Raji (cell line): ENCODE results near the gene SEMA6B.

ENCODE experiments used
- POLR2A ChIP-seq: IDR thresholded peaks from 2 replicates; pipeline ENCODE4 v1.6.1; 2011; ENCODE audit warnings: low read depth, low read length, control low read depth; ENCODE audit not compliant: insufficient read depth

The SEMA6B gene

DNA sequence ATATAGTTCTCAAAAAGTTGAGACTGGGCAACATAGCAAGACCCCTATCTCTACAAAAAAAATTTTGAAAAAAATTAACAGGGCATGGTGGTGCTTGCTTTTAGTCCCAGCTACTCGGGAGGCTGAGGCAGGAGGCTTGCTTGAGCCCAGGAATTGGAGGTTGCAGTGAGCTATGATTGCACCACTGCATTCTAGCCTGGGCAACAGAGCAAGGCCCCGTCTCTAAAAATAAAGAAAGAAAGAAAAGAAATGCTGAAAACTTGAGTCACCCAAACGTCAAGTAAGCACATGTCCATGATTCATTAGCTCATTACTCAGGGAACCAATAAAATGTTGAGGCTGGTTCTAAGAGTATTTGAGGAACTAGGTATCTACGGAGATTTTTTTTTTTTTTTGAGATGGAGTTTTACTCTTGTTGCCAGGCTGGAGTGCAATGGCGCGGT is 33.9 kb upstream of the SEMA6B start:
- TF ChIP-seq POLR2A, result no peak

DNA sequence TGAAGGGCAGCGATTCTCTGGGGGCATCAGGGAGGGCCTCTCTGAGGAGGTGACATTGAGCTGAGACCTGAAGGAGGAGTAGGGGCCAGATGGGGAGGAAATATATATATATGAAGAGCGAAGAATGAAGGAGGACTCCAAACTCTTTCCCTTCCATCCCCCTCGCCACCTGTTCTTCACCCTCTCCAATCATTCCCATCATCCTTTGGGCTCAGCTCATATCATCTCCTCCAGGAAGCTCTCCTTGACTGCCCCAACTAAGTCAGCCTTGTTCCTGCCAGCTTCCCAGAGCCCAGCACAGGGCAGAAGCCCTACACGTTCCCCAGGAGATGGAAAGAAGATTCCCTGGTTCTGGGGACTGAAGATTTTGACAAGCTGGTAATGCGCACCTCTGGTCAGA is 33.0 kb upstream of the SEMA6B start:
- TF ChIP-seq POLR2A, result no peak

DNA sequence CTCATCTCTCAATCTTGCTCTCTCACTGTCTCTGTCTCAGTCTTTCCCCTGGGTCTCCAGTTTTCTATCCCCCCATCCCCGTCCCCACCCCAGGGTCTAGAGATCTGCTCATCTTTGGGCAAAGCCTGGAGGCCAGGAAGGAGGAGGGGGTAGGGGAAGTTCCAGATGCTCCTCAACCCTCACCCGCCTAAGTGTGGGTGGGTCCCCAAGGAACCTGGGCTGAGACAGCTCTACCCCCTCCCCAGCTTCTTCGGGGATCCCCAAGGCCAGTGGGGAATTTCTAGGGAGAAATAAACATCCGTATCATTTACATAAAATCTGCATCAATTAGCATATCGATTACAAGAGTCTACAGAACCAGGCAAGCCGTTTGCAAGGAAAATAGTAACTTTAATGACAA is 31.8 kb upstream of the SEMA6B start:
- TF ChIP-seq POLR2A, result no peak

DNA sequence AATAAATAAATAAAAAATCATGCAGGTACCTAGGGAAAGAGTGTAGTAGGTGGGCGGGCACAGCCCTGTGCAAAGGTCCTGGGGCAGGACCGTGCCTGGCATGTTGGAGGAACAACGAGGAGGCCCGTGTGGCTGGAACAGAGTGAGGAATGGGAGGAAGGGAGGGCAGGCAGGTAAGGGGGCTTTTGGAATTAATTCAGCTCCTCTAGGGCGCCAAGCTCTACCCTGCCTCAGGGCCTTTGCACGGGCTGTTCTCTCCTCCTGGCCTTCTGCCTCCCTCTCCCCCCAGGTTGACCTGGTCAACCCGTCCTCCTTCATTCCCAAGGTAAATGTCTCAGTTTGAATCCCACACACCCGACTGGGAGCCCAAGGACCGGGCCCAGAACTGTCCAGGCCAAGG is 31.1 kb upstream of the SEMA6B start:
- no peak for TF ChIP-seq POLR2A

DNA sequence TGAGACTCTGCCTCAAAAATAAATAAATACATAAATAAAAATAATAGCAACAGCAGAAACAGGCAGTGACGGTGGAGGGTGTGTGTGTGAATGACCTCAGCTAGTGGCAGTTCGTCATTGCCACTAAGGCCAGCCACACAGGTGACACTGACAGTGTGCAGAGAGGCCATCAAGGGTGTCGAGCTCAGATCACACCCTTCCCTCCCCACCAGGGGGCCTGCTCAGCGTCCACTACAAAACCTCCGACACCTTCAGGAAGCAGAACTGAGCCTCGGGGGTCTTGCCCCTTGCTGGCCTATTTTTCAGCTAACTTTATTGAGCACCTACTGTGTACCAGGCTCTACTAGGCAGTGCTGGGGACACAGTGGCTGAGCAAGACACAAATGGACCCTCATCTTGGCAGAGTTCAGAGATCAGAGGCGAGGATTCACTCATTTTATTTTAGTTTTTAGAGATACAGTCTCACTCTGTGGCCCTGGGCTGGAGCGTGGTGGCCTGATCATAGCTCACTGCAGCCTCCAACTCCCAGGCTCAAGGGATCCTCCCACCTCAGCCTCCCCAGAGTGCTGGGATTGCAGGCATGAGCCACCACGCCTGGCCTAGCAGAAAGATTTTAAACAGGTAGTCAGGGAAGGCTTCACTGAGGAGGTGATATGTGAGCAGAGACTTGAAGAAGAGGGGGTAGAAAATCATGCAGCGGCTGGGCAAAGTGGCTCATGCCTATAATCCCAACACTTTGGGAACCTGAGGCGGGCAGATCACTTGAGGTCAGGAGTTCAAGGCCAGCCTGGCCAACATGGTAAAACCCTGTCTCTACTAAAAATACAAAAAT is 30.3 kb upstream of the SEMA6B start:
- no peak for TF ChIP-seq POLR2A

DNA sequence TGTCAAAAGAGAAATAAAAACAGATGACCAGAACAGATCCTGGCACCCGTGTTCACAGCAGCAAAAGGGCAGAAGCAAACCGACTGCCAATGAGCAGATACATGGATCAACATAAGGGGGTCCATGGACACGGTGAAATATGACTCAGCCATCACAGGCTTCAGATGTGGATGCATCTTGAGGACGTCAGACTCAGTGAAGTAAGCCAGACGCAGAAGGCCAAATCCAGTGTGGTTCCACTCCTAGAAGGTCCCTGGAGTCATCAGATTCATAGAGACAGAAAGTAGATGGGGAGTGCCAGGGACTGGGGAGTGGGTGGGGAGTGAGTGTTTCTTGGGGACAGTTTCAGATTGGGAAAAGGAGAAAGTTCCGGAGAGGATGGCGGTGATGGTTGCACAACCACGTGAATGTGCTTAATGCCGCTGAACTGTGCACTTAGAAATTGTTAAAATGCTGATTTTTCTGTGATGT is 28.8 kb upstream of the SEMA6B start:
- no peak for TF ChIP-seq POLR2A

DNA sequence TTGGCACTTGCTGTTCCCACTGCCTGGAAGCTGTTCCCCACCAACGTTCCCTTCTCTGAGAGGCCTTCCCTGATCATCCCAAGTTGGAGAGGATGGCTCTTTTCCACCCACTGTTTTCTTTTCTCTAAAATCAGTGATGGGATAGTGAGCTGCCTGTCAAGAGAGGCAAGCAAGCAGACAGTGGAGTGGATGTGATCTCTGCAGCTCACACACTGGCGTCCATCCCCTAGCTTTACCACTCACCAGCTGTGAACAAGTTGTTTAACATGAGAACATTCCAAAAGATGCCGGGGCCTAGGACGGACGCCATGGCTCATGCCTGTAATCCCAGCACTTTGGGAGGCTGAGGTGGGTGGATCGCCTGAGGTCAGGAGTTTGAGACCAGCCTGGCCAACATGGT is 28.0 kb upstream of the SEMA6B start:
- no peak for TF ChIP-seq POLR2A

DNA sequence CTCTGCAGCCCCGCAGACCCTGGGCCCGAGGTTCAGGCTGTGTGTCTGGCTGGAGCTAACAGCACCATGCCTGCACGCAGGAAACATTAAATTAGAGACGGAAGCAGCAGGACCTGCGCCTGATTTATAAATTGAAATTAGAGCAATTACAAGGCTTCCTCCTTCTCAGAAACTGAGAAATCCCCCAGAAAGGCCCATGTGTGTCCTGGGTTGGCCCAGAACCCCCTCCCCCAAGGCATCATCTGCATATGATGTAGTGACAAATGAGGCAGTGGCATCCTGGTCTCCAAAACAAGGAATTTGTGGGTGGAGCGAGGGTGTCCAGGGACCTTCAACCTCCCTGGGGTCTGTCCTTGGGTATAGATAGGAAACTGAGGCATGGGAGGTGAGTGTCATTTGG is 27.2 kb upstream of the SEMA6B start:
- no peak for TF ChIP-seq POLR2A

DNA sequence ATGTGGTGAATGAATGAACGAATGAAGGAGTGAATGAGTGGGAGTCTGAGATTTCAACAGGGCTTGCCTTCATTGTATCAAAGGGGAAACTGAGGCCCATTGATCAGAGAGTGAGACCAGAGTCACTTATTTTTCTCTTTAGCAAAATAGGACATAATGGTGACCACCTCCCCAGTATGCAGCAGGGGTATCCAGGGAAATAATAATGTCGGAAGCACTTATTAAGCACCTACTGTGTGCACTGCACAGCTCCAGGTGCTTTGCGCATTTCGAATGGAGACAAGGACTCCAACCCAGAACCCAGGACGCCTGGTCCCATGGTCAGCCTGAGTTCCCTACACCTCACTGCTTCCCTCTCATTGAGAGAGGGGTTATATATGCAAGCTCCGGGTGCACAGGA is 26.8 kb upstream of the SEMA6B start:
- TF ChIP-seq POLR2A, result no peak

DNA sequence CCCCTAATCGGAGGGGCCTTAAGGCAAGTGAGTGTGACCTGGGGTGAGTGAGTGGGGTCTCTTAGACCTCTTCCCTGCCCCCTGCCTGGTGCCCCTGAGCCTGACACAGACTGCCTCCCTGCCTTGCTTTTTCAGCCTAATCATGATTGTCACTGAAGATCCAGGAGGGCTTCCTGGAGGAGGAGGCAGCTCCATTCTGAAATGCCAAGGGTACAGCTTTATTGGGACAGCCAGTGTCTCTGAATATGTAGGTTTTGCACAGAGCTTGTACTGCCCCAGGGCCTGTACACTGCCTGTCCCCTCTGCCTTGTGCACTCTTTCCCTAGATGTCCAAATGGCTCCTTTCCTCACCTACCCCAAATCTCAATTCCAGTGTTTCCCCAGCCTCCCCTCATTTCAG is 26.1 kb upstream of the SEMA6B start:
- TF ChIP-seq POLR2A, result no peak

DNA sequence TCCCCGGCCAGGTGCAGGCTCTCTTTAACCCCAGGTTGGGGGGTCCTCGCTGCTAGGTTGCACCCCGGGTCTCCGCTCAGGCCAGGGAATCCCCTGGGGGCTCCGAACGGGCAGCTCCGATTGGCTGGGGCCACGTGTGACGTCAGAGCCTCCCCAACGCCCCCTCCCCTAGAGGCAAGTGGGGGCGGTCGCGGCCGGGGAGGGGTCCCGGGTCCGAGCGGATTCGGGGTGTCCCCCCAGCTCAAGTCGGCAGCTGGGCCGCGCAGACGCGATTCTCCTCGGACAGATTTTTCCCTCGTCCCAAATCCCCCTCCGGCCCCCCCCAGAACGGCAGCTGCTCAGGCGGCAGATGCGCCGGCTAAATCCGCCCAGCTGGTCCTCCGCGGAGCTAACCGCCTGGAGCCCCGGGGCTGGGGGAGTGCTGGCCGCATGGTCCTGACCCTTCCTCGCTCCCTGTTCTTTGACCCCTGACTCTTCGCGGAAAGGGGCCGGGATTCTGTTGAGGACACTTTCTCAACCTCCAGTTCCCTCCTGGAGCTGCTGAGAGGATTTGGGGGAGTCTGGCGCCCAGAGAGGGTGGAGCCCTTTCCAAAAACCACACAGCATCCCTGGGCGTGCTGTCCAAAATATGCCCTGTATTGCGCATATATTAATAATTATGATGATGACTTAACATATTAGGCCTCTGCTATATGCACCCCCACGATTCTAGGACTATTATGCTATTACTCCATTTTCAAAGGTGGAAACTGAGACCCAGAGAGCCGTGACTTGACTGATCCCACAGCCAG is 25.4 kb upstream of the SEMA6B start:
- no peak for TF ChIP-seq POLR2A

DNA sequence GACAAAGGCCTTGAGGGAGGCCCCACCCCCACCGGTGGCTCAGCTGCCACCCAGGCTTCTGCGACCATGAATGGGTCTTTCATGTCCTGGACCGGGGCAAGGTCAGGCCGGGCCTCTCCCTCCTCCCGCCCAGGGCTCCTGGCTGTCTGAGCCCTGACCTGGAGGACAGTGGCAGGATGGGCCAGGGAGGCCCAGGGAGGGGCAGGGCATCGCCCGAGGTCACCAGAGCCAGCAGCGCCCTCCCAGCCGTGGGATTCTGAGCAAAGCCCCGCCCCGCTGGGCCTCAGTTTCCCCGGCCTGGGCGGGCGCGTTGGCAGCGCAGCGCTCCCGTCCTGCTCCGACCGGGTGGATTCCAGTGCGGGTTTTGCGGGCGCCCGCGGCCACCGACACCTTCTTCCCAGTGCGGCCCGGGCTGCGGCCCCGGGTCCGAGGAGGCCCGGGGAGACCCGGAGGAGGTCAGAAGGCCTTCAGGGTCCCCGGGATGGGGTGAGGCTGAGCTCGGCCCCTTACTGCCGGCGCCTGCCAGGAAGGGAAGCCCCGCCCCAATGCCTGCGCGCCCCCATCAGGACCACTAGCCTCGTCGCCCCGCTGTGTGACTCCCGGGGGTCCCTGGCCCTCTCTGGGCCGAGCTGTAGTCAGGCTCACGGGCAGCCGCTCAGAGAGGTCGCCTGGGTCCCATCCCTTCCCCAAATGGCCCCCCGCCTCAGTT is 24.6 kb upstream of the SEMA6B start:
- TF ChIP-seq POLR2A, result no peak

DNA sequence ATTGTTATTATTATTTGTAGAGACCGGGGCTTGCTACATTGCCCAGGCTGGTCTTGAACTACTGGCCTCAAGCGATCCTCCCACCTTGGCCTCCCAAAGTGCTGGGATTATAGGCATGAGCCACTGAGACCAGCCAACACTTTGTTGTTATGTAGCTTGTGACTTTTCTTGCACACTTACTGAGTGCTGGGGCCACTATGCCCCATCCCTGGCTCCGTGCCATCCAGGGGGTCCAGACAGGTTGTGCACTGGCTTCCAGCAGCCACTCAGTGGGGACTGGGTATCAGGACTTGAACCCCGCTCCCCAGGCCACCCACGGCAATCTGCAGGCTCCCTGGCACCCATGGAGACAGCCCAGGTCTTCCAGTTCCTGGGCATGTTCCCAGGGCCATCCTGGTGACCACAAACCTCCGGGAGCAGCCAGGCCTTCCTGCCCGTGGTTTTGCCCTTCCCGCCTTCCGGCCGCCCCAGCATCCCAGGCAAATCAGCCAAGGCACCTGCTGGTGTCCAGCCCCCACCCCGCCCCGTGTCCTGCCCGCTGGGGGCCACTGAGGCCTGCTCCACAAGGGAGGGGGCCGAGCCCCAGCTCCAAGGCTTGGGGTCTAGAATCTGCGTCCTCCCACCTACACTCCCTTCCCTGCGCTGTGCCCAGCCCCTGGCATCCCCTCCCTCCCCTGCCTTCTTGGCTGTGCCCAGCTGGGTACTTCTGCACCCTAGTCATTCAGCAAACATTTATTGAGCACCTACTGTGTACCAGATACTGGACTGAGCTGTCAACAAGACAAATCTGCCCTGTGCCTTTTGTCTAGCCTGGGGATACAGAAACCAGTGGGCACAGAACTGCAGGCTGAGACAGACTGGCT is 23.7 kb upstream of the SEMA6B start:
- no peak for TF ChIP-seq POLR2A

DNA sequence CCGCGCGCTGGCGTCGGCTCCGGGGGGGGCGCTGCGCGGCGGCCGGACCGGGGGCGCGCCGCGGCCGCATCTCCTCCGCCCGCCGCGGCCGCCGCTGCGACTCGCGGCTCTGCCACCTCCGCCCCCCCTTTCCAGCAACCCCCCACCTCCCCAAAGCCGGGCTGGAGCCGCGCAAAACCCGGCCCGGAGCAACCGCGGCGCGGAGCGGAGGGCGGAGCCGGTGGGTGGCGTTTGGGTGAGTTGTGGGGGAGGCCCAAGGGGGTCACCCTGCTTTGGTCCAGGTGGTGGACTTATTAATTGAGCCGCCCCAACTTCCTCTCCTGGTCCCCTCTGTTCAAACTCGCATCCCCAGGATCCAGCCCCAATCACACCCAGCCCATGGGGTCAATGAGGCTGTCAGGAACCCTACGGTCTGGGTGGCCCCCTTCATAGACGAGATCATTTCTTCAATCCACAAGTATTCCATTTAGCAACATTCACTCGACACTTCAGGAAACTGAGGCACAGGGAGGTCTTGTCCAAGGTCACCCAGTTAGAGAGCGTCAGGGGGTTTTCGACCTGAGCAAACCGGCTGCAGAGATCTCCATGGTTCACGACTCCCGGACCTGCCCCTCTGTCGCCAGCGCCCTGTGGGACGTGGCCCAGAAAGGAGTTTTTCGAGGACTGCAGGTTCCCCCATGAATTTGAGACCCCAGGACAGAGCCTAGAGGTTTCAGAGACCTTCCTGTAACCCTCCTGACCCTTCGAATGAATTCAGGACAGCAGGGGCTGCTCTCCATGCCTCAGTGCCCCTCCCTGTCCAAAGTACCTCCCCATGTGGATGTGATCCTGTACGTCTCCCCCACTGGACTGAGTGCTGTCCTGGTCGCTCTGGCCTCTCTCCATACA is 22.4 kb upstream of the SEMA6B start:
- no peak for TF ChIP-seq POLR2A
